ENCODE results near the gene PCDHGB1.
"Not testable (repeated sequence)": the region's sequence is repeated elsewhere in the genome, so short reads cannot be mapped to it uniquely, and the experiment has no call there.

PCDHGB1 gene

DNA sequence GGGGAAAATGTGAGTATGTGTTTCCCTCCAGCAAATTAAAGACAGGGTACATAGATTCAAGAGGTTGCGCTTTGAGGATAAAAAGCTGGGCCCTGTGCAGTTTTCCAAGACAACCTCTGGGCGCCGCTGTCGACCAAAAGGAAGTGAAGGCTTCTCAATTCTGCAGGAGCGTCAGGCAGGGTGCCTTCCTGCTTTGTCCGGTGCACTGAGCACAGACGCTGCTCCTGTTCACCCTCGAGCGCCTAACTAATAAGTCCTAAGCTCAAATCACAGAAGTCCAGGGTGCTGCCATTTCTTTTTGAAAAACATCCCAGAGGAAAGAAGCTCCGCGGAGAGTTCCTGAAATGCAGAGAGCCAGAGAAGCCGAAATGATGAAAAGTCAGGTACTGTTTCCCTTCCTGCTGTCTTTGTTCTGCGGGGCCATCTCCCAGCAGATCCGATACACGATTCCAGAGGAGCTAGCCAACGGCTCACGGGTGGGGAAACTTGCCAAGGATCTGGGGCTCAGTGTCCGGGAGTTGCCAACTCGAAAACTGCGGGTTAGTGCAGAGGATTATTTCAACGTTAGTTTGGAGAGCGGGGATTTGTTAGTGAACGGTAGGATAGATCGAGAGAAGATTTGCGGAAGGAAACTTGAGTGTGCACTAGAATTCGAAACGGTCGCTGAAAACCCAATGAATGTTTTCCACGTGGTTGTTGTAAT lies at the start of gene PCDHGB1:
PCDHGB1 (plus strand) TSS at position 183 of the 703 bp plus-strand sequence; CDS start at position 345, 162 bp downstream.
- no peak for DNase-seq

DNA sequence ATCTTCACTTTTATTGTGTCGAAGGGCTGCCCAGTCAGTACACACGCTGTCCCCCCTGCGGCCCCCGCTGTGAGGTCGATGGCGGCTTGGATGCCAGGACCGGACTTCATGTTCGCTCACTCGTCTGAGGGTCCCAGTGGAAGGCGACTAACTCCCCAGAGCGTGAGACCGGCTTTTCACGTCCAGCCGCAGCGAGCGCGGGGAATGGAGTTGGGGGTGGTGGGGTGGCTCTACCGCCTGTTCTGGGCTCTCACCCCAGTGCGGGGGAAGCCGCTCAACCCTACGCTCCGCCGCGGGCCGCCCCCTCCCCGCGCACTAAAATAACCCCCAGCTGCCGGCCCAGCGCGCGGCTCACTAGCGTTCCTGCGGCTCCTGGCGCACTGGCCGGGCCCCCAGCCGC lies 46.1 kb upstream of the PCDHGB1 start, which contains the start of gene SLC25A2:
SLC25A2 (minus strand) TSS at position 294 of the 400 bp plus-strand sequence; CDS start at position 110, 184 bp downstream.
- DNase-seq, result no peak

DNA sequence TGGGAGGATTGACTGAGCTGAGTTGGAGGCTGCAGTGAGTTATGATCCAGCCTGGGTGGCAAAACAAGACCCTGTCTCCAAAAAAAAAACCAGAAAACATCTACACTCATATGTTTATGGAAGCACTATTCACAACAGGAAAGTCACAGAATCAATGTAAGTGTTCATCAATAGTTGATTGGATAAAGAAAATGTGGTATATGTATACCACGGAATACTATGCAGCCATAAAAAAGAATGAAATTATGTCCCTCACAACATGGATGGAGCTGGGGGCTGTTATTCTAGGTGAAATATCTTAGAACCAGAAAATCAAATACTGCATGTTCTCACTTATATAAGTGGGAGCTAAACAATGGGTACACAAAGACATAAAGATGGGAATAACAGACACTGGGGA lies 43.3 kb upstream of the PCDHGB1 start:
- DNase-seq, result no peak

GRCh38 chr5:141313711-141314110 lies 36.2 kb upstream of the PCDHGB1 start:
- DNase-seq, result no peak

DNA sequence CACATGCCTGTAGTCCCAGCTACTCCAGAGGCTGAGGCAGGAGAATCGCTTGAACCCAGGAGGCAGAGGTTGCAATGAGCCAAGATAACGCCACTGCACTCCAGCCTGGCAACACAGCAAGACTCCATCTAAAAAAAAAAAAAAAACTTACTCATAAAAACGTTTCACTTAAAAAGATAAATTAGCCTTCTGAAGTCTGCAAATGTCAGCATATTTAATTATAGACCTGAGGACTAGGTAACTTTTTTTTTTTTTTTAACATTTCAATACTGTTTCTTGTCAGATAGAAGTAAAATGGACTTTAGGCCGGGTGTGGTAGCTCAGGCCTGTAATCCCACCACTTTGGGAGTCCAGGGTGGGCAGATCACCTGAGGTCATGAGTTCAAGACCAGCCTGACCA lies 32.9 kb upstream of the PCDHGB1 start:
- not testable (repeated sequence) for DNase-seq

DNA sequence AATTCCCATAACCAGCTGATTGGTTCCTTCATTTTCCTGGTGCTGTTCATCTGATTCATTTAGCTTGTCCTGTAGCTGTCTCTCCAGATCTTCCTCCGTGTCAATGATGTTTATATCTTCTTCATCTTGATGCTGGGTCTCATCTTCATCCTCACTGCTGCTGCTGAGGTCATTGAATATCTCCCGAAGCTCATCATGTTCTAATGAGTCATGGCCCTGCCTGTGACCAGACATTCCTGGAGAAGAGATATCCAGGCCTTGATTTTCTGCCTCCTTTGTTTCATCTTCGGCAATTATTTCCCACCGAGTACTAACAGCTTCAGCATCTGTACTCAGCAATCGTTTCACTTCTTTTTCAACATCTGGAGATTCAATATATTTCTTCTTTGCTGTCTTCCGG lies 30.7 kb upstream of the PCDHGB1 start:
- DNase-seq, result no peak

GRCh38 chr5:141319699-141320098 lies 30.2 kb upstream of the PCDHGB1 start:
- no peak for DNase-seq

- peak; percentile 32 for DNase-seq
Measured at GRCh38 chr5:141320225-141321169, 29.4 kb upstream of the PCDHGB1 start, which contains the start of gene TAF7. TAF7 (minus strand) TSS chr5:141320784; CDS start chr5:141320044, 740 bp downstream.

GRCh38 chr5:141322261-141322660 lies 27.6 kb upstream of the PCDHGB1 start:
- DNase-seq, result no peak

DNA sequence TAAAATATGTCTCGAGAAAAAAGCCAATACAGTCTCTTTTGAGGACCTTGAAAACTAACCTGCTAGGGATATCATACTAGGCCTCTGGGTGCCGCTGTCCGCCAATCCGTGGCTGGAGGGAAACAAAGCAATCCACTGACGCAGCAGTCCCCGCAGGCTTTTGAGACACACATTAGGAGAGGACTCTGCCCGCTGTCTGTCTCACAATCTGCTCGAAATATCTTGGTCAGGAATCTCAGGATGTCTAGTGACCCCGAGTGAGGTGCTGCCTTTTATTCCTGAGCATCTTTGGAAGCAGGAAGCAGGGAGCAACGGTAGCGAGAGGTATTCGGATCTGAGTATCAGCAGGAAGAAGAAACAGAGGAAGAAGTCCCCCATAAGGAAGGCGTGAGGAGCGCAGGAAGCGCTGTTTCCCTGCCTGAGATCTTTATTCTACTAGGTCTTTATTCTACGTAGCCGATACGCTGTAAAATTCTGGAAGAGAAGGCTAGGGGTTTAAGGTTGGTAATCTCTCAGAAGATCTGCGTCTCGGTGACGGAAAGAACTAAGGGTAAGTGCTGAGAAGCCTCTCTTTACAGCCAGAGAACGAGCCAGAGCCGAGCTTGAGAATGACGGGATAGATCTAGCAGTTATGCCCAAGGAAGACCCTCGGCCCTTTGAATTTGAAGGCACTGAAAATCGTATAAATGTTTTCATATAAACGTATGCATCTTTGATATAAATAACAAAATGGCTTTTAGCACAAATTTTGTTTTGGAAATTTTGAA lies 23.6 kb upstream of the PCDHGB1 start:
- DNase-seq, result no peak

DNA sequence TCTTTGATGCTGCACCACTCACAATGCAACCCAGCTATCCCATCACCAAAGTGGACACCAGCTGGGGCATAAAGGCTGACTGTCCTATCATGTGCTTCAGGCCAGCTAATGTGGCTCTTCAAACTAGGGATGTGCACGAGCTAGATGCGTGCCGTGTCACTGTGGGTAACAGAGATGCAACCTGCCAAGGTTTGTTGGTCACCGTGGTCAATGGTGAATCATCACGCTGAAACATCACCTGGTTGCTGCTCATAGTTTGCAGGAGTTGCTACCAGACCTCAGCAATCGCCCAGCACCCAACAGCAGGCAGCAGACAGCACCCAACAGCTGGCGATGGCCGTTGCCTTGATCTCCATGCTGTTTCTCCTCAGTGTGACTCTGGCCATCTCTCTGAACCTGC lies 21.7 kb upstream of the PCDHGB1 start:
- no peak for DNase-seq

DNA sequence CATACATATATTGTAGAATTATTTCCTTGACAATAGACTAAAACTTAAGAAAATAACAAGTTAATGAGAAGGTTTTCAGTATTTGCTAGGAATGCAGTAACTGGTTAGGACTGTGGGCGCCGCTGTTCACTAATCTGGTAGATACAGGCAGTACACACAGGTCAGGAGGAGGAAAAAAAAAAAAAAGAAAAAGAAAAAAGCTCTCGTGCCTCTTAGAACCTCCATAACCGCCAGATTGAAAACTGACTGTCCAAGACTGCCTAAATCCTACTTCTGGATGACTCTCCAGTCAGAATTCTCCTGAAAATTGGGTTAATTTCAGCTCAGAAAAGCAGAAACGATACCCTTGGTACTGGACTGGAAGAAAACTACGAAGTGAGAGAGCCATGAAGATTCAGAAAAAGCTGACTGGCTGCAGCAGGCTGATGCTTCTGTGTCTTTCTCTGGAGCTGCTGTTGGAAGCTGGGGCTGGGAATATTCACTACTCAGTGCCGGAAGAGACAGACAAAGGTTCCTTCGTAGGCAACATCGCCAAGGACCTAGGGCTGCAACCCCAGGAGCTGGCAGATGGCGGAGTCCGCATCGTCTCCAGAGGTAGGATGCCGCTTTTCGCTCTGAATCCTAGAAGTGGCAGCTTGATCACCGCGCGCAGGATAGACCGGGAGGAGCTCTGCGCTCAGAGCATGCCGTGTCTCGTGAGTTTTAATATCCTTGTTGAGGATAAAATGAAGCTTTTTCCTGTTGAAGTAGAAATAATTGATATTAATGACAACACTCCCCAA lies 19.4 kb upstream of the PCDHGB1 start, which contains the start of gene PCDHGA1:
PCDHGA1 (plus strand) TSS at position 216 of the 782 bp plus-strand sequence.
- no peak for DNase-seq

DNA sequence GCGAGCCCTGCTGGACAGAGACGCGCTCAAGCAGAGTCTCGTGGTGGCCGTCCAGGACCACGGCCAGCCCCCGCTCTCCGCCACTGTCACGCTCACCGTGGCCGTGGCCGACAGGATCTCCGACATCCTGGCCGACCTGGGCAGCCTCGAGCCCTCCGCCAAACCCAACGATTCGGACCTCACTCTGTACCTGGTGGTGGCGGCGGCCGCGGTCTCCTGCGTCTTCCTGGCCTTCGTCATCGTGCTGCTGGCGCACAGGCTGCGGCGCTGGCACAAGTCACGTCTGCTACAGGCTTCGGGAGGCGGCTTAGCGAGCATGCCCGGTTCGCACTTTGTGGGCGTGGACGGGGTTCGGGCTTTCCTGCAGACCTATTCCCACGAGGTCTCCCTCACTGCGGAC lies 17.3 kb upstream of the PCDHGB1 start:
- not testable (repeated sequence) for DNase-seq

GRCh38 chr5:141338538-141339306 lies 11.2 kb upstream of the PCDHGB1 start, which contains the start of gene PCDHGA2:
PCDHGA2 (plus strand) TSS chr5:141338760.
- DNase-seq, result no peak

- not testable (repeated sequence) for DNase-seq
Measured at GRCh38 chr5:141340781-141341354, 9.0 kb upstream of the PCDHGB1 start.

GRCh38 chr5:141342773-141343172 lies 7.1 kb upstream of the PCDHGB1 start:
- no peak for DNase-seq

- no peak for DNase-seq
Measured at GRCh38 chr5:141343242-141343952, 6.5 kb upstream of the PCDHGB1 start, which contains the start of gene PCDHGA3. PCDHGA3 (plus strand) TSS chr5:141343829; CDS start chr5:141344034, 205 bp downstream.

GRCh38 chr5:141343953-141344463 lies 5.9 kb upstream of the PCDHGB1 start:
- no peak for DNase-seq

DNA sequence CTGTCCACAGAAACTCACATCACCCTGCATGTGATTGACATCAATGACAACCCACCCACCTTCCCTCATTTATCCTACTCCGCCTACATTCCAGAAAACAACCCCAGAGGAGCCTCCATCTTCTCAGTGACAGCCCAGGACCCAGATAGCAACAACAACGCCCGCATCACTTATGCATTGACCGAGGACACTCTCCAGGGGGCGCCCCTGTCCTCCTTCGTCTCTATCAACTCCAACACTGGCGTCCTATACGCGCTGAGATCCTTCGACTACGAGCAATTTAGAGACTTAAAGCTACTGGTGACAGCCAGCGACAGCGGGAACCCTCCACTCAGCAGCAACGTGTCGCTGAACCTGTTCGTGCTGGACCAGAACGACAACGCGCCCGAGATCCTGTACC lies 4.6 kb upstream of the PCDHGB1 start:
- DNase-seq, result no peak

DNA sequence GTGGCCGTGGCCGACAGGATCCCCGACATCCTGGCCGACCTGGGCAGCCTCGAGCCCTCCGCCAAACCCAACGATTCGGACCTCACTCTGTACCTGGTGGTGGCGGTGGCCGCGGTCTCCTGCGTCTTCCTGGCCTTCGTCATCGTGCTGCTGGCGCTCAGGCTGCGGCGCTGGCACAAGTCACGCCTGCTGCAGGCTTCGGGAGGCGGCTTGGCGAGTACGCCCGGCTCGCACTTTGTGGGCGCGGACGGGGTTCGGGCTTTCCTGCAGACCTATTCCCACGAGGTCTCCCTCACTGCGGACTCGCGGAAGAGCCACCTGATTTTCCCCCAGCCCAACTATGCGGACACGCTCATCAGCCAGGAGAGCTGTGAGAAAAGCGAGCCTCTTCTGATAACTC lies 3.9 kb upstream of the PCDHGB1 start:
- DNase-seq, result not testable (repeated sequence)
